HG03571 (cell line): ENCODE results near the gene PARP1.
"Not testable (repeated sequence)": the region's sequence is repeated elsewhere in the genome, so short reads cannot be mapped to it uniquely, and the experiment has no call there.

Experiments
- ATAC-seq: cut with Tn5 transposase; IDR thresholded peaks from one replicate; pipeline ENCODE4 v1.9.1; 2021; ENCODE audit not compliant: unreplicated experiment

The PARP1 gene

DNA sequence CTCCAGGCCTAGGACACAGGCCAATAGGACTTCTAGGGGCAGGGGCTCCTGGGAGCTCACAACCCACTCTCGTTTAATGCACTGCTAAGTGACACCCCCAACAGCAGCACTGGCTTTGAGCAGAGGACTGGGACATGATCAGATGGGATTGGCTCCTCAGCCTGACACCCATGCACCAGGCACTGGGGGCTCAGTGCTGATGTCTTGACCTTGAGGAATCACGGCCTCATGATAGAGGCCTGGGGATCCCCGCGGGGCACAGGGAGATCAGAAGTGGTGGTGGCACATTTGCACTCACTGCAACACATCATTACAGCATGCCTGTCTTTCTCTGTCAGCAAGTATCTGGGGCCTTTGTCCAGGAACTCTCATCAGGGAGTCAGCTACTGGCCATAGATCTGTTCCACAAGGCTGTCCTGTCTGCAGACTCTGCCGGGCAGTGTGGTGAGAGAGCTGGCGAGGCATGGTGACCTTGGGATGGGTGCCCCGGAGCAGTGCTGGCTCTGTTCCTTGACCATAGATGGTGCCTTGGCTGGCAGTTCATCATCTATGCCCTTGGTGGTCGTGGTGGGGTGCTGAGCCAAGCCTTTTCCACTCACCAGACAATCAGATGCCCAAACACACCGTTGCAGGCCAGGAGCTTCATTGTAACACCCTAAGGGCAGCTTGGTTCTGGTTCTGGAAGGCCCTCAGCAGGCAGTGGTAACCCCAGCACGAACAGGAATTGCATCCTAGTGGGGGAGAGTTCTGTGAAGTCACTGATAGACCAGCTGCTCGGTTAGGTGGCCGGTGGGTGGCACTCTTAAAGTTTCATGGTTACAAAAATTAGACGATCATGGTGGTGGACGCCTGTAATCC, 22.2 kb upstream of the PARP1 start:
- ATAC-seq: no peak

DNA sequence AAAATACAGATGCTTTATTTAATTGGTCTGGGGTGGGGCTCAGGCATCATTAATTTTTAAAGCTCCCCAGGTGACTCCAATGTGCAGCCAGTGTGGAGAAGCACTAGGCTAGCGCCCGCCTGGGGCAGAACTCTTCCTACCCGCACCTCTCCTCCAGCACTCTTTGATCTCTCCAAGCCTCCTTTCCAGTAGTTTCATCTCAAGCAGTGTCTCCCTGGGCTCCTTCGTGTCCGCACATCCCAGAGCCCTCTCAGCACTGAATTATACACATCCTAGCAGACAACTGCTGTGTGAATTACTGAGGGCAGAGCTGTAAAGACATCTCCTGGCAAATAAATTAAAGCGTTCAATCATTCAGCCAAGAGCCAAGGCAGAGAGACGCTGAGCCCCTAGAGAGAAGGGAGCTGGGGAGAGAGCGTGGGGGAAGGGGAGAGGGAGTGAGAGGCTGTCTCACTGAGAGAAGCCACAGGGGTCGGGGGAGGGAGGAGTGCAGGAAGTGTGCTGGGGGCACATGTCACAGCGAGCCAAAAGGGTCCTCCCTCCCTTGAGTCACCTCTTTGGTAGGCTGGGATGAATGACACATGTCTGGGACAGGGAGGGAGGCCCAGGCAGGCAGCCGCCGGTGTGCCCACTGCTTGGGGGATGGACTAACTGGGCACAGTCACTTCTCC, 21.0 kb upstream of the PARP1 start:
- ATAC-seq: no peak

- ATAC-seq: no peak
These were observed 20.5 kb upstream of the PARP1 start for GRCh38 chr1:226428348-226428747.

- no peak for ATAC-seq
These were observed 19.2 kb upstream of the PARP1 start for GRCh38 chr1:226427131-226427530.

DNA sequence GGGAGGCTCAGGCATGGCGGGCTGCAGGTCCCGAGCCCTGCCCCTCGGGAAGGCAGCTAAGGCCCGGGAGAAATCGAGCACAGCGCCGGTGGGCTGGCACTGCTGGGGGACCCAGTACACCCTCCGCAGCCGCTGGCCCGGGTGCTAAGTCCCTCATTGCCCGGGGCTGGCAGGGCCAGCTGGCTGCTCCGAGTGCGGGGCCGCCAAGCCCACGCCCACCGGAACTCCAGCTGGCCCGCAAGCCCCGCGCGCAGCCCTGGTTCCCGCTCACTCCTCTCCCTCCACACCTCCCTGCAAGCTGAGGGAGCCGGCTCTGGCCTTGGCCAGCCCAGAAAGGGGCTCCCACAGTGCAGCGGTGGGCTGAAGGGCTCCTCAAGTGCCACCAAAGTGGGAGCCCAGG, 18.5 kb upstream of the PARP1 start:
- ATAC-seq: not testable (repeated sequence)

- ATAC-seq: peak; percentile 67
These were observed 17.6 kb upstream of the PARP1 start for GRCh38 chr1:226425431-226426031.

DNA sequence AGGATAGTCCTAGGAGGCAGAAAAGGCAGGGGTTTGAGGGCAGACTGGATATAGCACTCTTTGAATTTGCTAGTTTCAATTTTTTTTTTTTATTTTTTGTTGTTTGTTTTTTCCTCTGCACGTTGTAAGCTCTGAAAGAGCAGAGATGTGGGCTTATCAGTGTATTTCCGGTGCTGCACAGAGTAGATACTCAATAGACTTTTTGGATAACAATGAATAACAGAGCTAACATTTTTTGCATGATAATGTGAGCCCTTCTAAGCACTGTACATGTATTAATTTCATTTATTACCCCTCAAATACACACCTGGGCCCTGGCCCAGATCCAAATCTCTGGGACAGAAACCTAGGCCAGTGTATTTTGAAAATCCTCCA, 17.1 kb upstream of the PARP1 start:
- ATAC-seq: peak; percentile 36

GRCh38 chr1:226424221-226425003, 16.5 kb upstream of the PARP1 start:
- ATAC-seq: no peak

GRCh38 chr1:226422478-226422877, 14.6 kb upstream of the PARP1 start:
- no peak for ATAC-seq

- ATAC-seq: no peak
These were observed 13.0 kb upstream of the PARP1 start for GRCh38 chr1:226420897-226421296.

DNA sequence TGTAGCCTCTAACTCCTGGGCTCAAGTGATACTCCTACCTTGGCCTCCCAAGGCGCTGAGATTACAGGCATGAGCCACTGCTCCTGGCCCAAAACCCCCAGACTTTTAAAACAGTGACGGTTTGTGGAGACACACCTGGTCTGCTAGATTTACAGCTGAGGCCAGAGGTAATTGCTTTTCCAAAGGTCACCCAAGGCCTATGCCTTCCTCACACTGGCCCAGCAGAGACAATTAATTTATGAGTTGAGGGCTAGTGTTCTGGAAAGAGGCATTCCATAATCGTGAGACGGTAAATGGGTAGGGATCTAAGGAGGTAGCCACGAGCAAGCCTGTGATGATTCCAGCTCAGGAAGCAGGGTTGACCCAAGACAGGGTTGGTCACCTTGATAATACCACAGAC, 12.4 kb upstream of the PARP1 start:
- ATAC-seq: no peak

DNA sequence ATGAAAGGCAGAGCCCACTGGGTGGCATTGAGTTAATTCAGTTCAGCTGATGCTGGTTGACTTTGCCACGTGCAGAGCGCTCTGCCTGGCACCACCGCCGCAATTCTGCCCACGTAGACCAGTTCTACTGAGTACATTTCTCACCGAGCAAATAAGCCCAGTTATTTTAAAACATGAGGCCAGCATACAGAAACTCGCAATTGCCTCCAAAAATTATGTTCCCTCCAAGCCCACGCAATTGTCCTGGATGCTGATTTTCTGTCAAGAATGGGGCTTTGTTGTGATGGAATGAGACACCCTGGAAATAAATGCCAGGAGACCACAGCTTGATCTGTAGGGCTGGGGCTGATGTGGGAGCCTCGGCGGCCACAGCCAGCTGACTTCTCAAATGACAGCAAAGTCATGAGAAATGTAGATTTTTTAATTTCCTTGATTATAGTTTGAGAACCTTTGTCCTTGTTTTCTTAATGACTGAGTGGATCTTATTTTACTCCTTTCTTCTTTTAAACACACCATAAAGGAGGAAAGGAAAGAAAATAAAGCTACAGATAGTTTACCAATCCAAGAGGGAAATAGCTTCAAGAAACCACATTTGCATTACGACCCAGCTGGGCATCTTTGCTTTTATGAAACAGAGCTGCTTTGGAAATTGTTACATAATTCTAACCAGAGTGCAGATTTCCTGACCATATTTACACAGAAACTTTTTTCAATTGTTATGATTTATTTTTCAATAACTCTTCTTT, 11.6 kb upstream of the PARP1 start:
- no peak for ATAC-seq

GRCh38 chr1:226417830-226418546, 10.1 kb upstream of the PARP1 start:
- no peak for ATAC-seq

DNA sequence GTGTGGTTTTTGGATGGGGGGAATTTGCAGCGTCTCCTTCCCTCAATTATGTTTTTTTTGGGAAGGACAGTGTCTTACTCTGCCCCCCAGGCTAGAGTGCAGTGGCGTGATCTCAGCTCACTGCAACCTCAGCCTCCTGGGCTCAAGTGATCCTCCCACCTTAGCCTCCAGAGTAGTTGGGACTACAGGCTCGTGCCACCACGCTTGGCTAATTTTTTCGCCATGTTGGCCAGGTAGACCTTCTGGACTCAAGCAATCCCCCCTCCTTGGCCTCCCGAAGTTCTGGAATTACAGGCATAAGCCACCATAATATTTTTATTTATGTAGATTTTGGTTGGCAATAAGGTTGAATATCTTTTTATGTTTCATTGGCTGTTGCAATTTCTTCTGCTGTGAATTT, 9.5 kb upstream of the PARP1 start:
- ATAC-seq: no peak

GRCh38 chr1:226414098-226414698, 6.3 kb upstream of the PARP1 start:
- no peak for ATAC-seq

- no peak for ATAC-seq
These were observed 3.7 kb upstream of the PARP1 start for GRCh38 chr1:226411619-226412018.

DNA sequence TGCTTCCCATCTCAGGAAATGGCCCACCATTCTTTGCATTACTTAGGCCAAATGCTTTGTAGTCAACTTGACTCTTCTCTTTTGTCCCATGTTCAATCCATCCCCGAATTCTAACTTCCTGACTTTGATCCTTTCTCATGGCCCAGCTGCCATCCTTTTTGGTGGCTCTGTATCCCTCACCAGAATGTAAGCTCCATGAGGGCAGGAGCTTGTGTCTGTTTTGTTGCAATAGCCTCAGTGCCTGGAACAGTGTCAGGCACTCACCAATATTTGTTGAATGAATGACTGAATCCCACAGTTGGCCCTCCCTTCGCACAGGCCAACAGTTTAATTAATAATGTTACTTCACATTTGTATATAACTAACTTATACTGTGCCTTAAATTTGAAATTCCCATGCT, 3.1 kb upstream of the PARP1 start:
- ATAC-seq: no peak

- ATAC-seq: no peak
These were observed 1.5 kb upstream of the PARP1 start for GRCh38 chr1:226409392-226409791.

DNA sequence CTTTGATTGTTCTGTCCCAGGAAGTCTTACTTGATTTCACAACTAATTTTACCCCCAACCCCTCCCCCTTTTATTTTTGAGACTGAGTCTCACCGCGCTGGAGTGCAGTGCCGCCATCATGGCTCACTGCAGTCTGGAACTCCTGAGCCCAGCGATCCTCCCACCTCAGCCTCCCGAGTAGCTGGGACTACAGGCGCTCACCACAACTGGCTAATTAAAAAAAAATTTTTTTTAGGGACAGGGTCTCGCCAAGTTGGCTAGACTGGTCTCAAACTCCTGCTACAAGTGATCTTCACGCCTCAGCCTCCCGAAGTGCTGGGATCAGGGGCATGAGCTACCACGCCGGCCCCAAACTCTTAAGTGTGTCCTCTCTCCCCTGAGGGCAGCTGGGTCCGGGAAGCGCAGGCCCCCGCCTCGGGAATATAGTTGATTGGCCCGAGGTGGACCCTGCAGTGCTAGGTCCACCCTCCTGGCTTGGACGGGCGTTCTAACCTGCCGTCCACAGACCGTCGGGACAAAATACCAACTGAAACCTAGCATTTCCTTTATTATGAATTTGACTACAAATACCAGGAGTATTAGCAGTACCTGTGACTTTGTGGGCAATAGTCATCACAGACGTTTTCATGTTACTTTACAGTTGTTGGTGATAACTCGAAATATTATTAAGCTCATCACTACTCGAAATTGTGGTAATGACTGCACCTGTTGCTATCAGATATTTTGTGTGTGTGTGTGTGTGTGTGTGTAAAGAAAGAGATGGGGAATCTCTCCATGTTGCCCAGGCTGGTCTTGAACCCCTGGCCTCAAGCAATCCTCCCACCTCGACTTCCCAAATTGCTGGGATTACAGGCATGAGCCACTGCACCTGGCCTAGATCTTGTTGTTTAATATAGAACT, 642 bp upstream of the PARP1 start:
- no peak for ATAC-seq
